HepG2 (cell line): ENCODE measurements around the gene ATP13A2. TPM values are rescaled to one million over a fixed set of nuclear protein-coding genes. Genes with fewer than 3 reads are reported as not detected.

Source experiments
- ATAC-seq: fragments of 200-7000 bp; cut with Tn5 transposase; 3 replicates; pipeline ENCODE4 v1.9.1; 2020; ENCODE audit warnings: mild to moderate bottlenecking, moderate library complexity
- BruUV-seq: library from RNA; stranded (reverse); fragments of 400-500 nt; replicated peaks from 2 replicates; lab custom pipeline; 2021; lab: Mats Ljungman, UMichigan
- CTCF ChIA-PET: fragments of 300-600 bp; formaldehyde crosslinking; extraction: SDS; loops from one replicate; lab custom pipeline; 2021; ENCODE audit warnings: low total read pairs, inconsistent platforms, low intra/inter-chr PET ratio; lab: Yijun Ruan, JAX
- POLR2A ChIA-PET: fragments of 350-600 bp; sonication (Branson Sonifier 250); formaldehyde crosslinking; loops from one replicate; lab custom pipeline; 2020; ENCODE audit warnings: antibody characterized with exemption, inconsistent platforms; lab: Yijun Ruan, JAX
- DNase-seq: peaks from one replicate; pipeline ENCODE4 v3.0.0-alpha.2; 2015; ENCODE audit warnings: low spot score
- FAIRE-seq: peaks from 3 replicates; lab custom pipeline; 2011; peaks lifted over from hg19 to GRCh38; lab: Jason Lieb, UNC
- H2AFZ ChIP-seq: one replicate; pipeline ENCODE4 v1.6.1; 2011; ENCODE audit warnings: low read length, inconsistent platforms
- H3K27ac ChIP-seq: fragments of 300-600 bp; 3 replicates; pipeline ENCODE4 v1.8.0; 2011; ENCODE audit warnings: mixed run types, mild to moderate bottlenecking, mixed read lengths, low read length, inconsistent platforms; ENCODE audit not compliant: insufficient read depth; ENCODE audit errors: extremely low read length
- H3K27me3 ChIP-seq, 2 experiments: fragments of 200-600 bp in 1 of 2; 2 replicates in 1 of 2; 3 replicates in 1 of 2; pipeline versions ENCODE4 v1.6.0 to v1.8.0; 2011; ENCODE audit warnings: low read length in 2 of 2, mild to moderate bottlenecking in 2 of 2, moderate library complexity in 2 of 2, inconsistent platforms in 1 of 2; ENCODE audit not compliant: insufficient read depth in 2 of 2, control insufficient read depth in 1 of 2
- H3K36me3 ChIP-seq, 2 experiments: fragments of 200-600 bp in 1 of 2; replicated peaks in 1 of 2; 2 replicates in 1 of 2; 3 replicates in 1 of 2; pipeline versions ENCODE4 v1.5.1 to v1.8.0; 2011; ENCODE audit warnings: low read length in 2 of 2, inconsistent platforms in 1 of 2; ENCODE audit not compliant: insufficient read depth in 2 of 2, control insufficient read depth in 1 of 2
- H3K4me1 ChIP-seq: 2 replicates; pipeline ENCODE4 v1.5.1; 2012; ENCODE audit warnings: low read length, inconsistent platforms; ENCODE audit not compliant: insufficient read depth
- H3K4me2 ChIP-seq: 2 replicates; pipeline ENCODE4 v1.6.0; 2011; ENCODE audit warnings: low read depth, low read length, inconsistent platforms
- H3K4me3 ChIP-seq, 3 experiments: fragments of 200-600 bp in 1 of 3; sonication (generic), shearing (Covaris generic) in 1 of 3; replicated peaks in 1 of 3; 2 replicates each; pipeline ENCODE4 v1.5.1; 2011 to 2016; ENCODE audit warnings: low read length in 3 of 3, inconsistent platforms in 2 of 3, low read depth in 2 of 3, mild to moderate bottlenecking in 2 of 3, control low read depth in 1 of 3, mixed read lengths in 1 of 3; ENCODE audit not compliant: insufficient read depth in 1 of 3
- H3K79me2 ChIP-seq: one replicate; pipeline ENCODE4 v1.6.1; 2011; ENCODE audit warnings: low read length, inconsistent platforms; ENCODE audit not compliant: insufficient read depth
- H3K9ac ChIP-seq: 2 replicates; pipeline ENCODE4 v1.6.0; 2011; ENCODE audit warnings: mild to moderate bottlenecking, low read depth, low read length, inconsistent platforms; ENCODE audit not compliant: insufficient read depth
- H3K9me3 ChIP-seq: 2 replicates; pipeline ENCODE4 v1.5.1; 2012; ENCODE audit warnings: mild to moderate bottlenecking, low read length
- H4K20me1 ChIP-seq: 2 replicates; pipeline ENCODE4 v1.6.0; 2011; ENCODE audit warnings: inconsistent platforms, mild to moderate bottlenecking, low read length, moderate library complexity; ENCODE audit not compliant: insufficient read depth
- MEIS1 ChIP-seq: sonication (generic); formaldehyde crosslinking; IDR thresholded peaks from 2 replicates; pipeline ENCODE4 v1.9.0; 2021; ENCODE audit warnings: mild to moderate bottlenecking, missing genetic modification reagents, moderate library complexity, borderline replicate concordance
- SALL2 ChIP-seq: sonication (generic); formaldehyde crosslinking; IDR thresholded peaks from 2 replicates; pipeline ENCODE4 v1.8.1; 2023; ENCODE audit warnings: mild to moderate bottlenecking, missing genetic modification reagents, inconsistent platforms
- STAT6 ChIP-seq: sonication (generic); formaldehyde crosslinking; IDR thresholded peaks from 2 replicates; pipeline ENCODE4 v1.4.0; 2020; ENCODE audit warnings: missing genetic modification reagents, mild to moderate bottlenecking, borderline replicate concordance
- YY1 ChIP-seq: IDR thresholded peaks from 2 replicates; pipeline ENCODE4 v1.6.1; 2011; ENCODE audit warnings: low read length, low read depth, moderate library complexity, mild to moderate bottlenecking; ENCODE audit not compliant: insufficient read depth, insufficient replicate concordance
- ZBTB42 ChIP-seq: sonication (generic); formaldehyde crosslinking; IDR thresholded peaks from 2 replicates; pipeline ENCODE4 v1.5.0; 2020; ENCODE audit warnings: mild to moderate bottlenecking, missing genetic modification reagents
- ZNF275 ChIP-seq: sonication (generic); formaldehyde crosslinking; IDR thresholded peaks from 2 replicates; pipeline ENCODE4 v1.8.0; 2022; ENCODE audit warnings: missing genetic modification reagents, mild to moderate bottlenecking, inconsistent platforms, borderline replicate concordance
- ZUFSP ChIP-seq: sonication (generic); formaldehyde crosslinking; IDR thresholded peaks from 2 replicates; pipeline ENCODE4 v1.9.0; 2021; ENCODE audit warnings: missing genetic modification reagents, mild to moderate bottlenecking, borderline replicate concordance
- WGBS: methylation state at CpG from one replicate; pipeline ENCODE4 v1.1.6; 2017; ENCODE audit warnings: low lambda C conversion rate; 5-methylcytosine and 5-hydroxymethylcytosine counted together
- in situ Hi-C: cut with HindIII; loops from 2 replicates; pipeline ENCODE4 v1.10.0; 2017; ENCODE audit warnings: low pct_unique_long_range_greater_than_20kb; ENCODE audit not compliant: extremely low pct_ligation_motif_present
- intact Hi-C: fragments of 100-400 bp; cut with micrococcal nuclease; formaldehyde crosslinking; loops from one replicate; pipeline ENCODE4 v1.10.0; 2022; ENCODE audit not compliant: unreplicated experiment
- polyA plus RNA-seq, 8 experiments: library from polyadenylated mRNA; depleted of rRNA in 3 of 8; stranded (reverse) in 7 of 8; unstranded in 1 of 8; fragments of >200 nt; fragmentation: Illumina TruSeq in 4 of 8; extraction: Trizol in 4 of 8; gene quantifications; 2 replicates each; pipeline versions ENCODE4 v1.2.1 to v1.2.3, GENCODE V29; 2011 to 2016; ENCODE audit warnings: low read depth in 4 of 8, missing spikeins in 1 of 8, mixed read lengths in 1 of 8; ENCODE audit not compliant: insufficient read depth in 1 of 8
- total RNA-seq, 5 experiments: library from RNA; depleted of rRNA; stranded (reverse); fragments of >200 nt; fragmentation: Illumina TruSeq; extraction: Trizol; gene quantifications; 2 replicates each; pipeline ENCODE4 v1.2.3, GENCODE V29; 2016; ENCODE audit warnings: low read depth in 1 of 5

The ATP13A2 gene
- total and polyA plus RNA-seq, 2 of the 13 experiments (the other 11 are each of a cell fraction or from before 2014, with no cell fraction given) = 13.2 to 16.2 TPM

- TF ChIP-seq STAT6 (CRISPR knock-in tag) = no peak
- no peak for TF ChIP-seq ZUFSP (CRISPR knock-in tag)
- no peak for TF ChIP-seq ZNF275 (CRISPR knock-in tag)
- TF ChIP-seq YY1 = no peak
- TF ChIP-seq MEIS1 (CRISPR knock-in tag) = no peak
- no peak for TF ChIP-seq SALL2
Measured at GRCh38 chr1:17039522-17039921, 27.8 kb upstream of the ATP13A2 start (continued).

- TF ChIP-seq ZBTB42 (CRISPR knock-in tag) = no peak
- no peaks in the 10 kb centered on the region for H4K20me1 ChIP-seq
- no peak overlapping the region for H3K4me2 ChIP-seq
- H3K4me3 ChIP-seq = no peak overlapping the region
- in situ Hi-C loops = no loop called here
- no peaks in the 10 kb centered on the region for H3K9me3 ChIP-seq
- intact Hi-C loops = no loop called here
- peaks cover 8 to 56% of the 10 kb centered on the region in 2 experiments; a peak in 4 of 5 replicates for H3K36me3 ChIP-seq
- ChIA-PET POLR2A (no interaction called here), CTCF (no interaction called here)
- no peak for DNase-seq
- FAIRE-seq = no peak
- H3K27ac ChIP-seq = no peak overlapping the region
- H3K4me1 ChIP-seq = no peaks in the 10 kb centered on the region
- ATAC-seq = no peak
- no peak overlapping the region for H3K9ac ChIP-seq
- H2AFZ ChIP-seq = no peak overlapping the region
- H3K79me2 ChIP-seq = no peaks in the 10 kb centered on the region
- BruUV-seq = no TSS peak
- 92% methylated on average over 4 of the region's 4 CpGs for WGBS
- no peaks in the 10 kb centered on the region for H3K27me3 ChIP-seq
Measured at GRCh38 chr1:17033481-17033880, 21.8 kb upstream of the ATP13A2 start.
